ENCODE measurements around the gene CADPS. TPM values are rescaled to one million over a fixed set of nuclear protein-coding genes. Genes with fewer than 3 reads are reported as not detected.

CADPS gene
- polyA plus RNA-seq, 1 donor from 2014 or later, result 118 TPM

GRCh38 chr3:62712746-62713145 is 162.5 kb downstream of the CADPS start:
- Histone ChIP-seq H2AFZ (ENCODE audit: low read depth, low read length) (no peak overlapping the region), H3K4me3 (ENCODE audit: low read length) (no peak overlapping the region), H4K20me1 (ENCODE audit: insufficient read depth) (no peaks in the 10 kb centered on the region), H3K4me2 (ENCODE audit: low read length) (no peak overlapping the region), H3K27ac (ENCODE audit: low read length) (no peak overlapping the region), H3K36me3 (ENCODE audit: insufficient read depth, low read length) (no peaks in the 10 kb centered on the region), H3K27me3 (ENCODE audit: insufficient read depth, low read depth, low read length) (no peaks in the 10 kb centered on the region), H3F3A (ENCODE audit: insufficient read depth, low read length, poor library complexity, severe bottlenecking) (no peaks in the 10 kb centered on the region), H3K79me2 (replicated peaks; ENCODE audit: insufficient read depth, low read length) (no peaks in the 10 kb centered on the region), H3K9me2 (ENCODE audit: insufficient read depth, low read length) (no peaks in the 10 kb centered on the region), H3K9me3 (ENCODE audit: low read length) (no peaks in the 10 kb centered on the region), H3K9ac (ENCODE audit: low read length) (no peak overlapping the region)
- no peak for TF ChIP-seq RAD21 (conservative IDR thresholded peaks at IDR 0.05)
- no peak for TF ChIP-seq EP300 (conservative IDR thresholded peaks at IDR 0.05; ENCODE audit: poor library complexity, severe bottlenecking)
- TF ChIP-seq POLR2AphosphoS5 (IDR thresholded peaks at IDR 0.05), result no peak
- TF ChIP-seq EZH2 (IDR thresholded peaks at IDR 0.05; ENCODE audit: borderline replicate concordance, insufficient read depth, low read length, poor library complexity, severe bottlenecking), result no peak
- TF ChIP-seq, protein P1, sequence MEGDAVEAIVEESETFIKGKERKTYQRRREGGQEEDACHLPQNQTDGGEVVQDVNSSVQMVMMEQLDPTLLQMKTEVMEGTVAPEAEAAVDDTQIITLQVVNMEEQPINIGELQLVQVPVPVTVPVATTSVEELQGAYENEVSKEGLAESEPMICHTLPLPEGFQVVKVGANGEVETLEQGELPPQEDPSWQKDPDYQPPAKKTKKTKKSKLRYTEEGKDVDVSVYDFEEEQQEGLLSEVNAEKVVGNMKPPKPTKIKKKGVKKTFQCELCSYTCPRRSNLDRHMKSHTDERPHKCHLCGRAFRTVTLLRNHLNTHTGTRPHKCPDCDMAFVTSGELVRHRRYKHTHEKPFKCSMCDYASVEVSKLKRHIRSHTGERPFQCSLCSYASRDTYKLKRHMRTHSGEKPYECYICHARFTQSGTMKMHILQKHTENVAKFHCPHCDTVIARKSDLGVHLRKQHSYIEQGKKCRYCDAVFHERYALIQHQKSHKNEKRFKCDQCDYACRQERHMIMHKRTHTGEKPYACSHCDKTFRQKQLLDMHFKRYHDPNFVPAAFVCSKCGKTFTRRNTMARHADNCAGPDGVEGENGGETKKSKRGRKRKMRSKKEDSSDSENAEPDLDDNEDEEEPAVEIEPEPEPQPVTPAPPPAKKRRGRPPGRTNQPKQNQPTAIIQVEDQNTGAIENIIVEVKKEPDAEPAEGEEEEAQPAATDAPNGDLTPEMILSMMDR (IDR thresholded peaks at IDR 0.05; ENCODE audit: poor library complexity, severe bottlenecking), result no peak
- no peak for TF ChIP-seq SMC3 (conservative IDR thresholded peaks at IDR 0.05; ENCODE audit: poor library complexity)
- no peak for TF ChIP-seq TAF1 (IDR thresholded peaks at IDR 0.05; ENCODE audit: low read depth)
- no peak for TF ChIP-seq REST (IDR thresholded peaks at IDR 0.05; ENCODE audit: borderline replicate concordance)
- TF ChIP-seq MXI1 (conservative IDR thresholded peaks at IDR 0.05; ENCODE audit: poor library complexity, severe bottlenecking), result no peak

DNA sequence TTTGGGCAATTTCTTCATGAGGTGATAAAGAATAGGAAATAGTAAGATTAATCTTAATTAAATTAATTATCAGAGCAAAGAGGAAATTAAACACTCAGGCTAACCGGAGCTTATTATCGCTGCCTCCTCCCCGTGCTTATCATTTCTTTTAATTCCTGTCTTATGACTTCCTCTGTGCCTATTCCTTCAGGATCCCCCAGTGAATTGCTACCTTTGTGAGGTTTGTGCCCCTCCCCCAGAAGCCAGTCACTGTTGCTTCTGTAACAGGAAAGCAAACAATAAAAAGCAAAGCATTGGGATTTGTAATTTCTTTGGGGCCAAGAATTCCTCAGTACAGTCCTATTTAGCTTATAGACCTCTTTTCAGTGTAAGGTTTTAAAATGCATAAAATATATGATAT is 164.5 kb downstream of the CADPS start:
- TF ChIP-seq, protein P1 (IDR thresholded peaks at IDR 0.05; ENCODE audit: poor library complexity, severe bottlenecking), result no peak
- TF ChIP-seq REST (IDR thresholded peaks at IDR 0.05; ENCODE audit: borderline replicate concordance) (no peak), RAD21 (conservative IDR thresholded peaks at IDR 0.05) (no peak), TAF1 (IDR thresholded peaks at IDR 0.05; ENCODE audit: low read depth) (no peak), MXI1 (conservative IDR thresholded peaks at IDR 0.05; ENCODE audit: poor library complexity, severe bottlenecking) (no peak), SMC3 (conservative IDR thresholded peaks at IDR 0.05; ENCODE audit: poor library complexity) (no peak), POLR2AphosphoS5 (IDR thresholded peaks at IDR 0.05) (no peak), EP300 (conservative IDR thresholded peaks at IDR 0.05; ENCODE audit: poor library complexity, severe bottlenecking) (no peak), EZH2 (IDR thresholded peaks at IDR 0.05; ENCODE audit: borderline replicate concordance, insufficient read depth, low read length, poor library complexity, severe bottlenecking) (no peak)
- Histone ChIP-seq H3K9me3 (ENCODE audit: low read length) (no peaks in the 10 kb centered on the region), H3K9me2 (ENCODE audit: insufficient read depth, low read length) (no peaks in the 10 kb centered on the region), H3K27me3 (ENCODE audit: insufficient read depth, low read depth, low read length) (no peaks in the 10 kb centered on the region), H3F3A (ENCODE audit: insufficient read depth, low read length, poor library complexity, severe bottlenecking) (no peaks in the 10 kb centered on the region), H3K36me3 (ENCODE audit: insufficient read depth, low read length) (no peaks in the 10 kb centered on the region), H2AFZ (ENCODE audit: low read depth, low read length) (no peak overlapping the region), H3K4me3 (ENCODE audit: low read length) (no peak overlapping the region), H3K4me2 (ENCODE audit: low read length) (no peak overlapping the region), H3K79me2 (replicated peaks; ENCODE audit: insufficient read depth, low read length) (no peaks in the 10 kb centered on the region), H3K9ac (ENCODE audit: low read length) (no peak overlapping the region), H3K27ac (ENCODE audit: low read length) (no peak overlapping the region), H4K20me1 (ENCODE audit: insufficient read depth) (no peaks in the 10 kb centered on the region)

Data from neural cell (in vitro differentiated cells).